B cell (primary cell): Measurements from ENCODE around the gene PSAT1. TPM values are rescaled to one million over a fixed set of nuclear protein-coding genes. Genes with fewer than 3 reads are reported as not detected.
A peak's percentile ranks its signal among the peaks of the same experiment; 100 is the strongest.

Experiments used
- ATAC-seq: fragments of 200-7000 bp; cut with Tn5 transposase; one replicate; pipeline ENCODE4 v1.10.0; 2021; ENCODE audit warnings: low read depth, mild to moderate bottlenecking, moderate number of reproducible peaks, moderate library complexity
- CTCF ChIA-PET: fragments of 350-600 bp; sonication (Branson Sonifier 250); formaldehyde crosslinking; loops from one replicate; lab custom pipeline; 2021; ENCODE audit warnings: antibody characterized with exemption, inconsistent platforms; lab: Charles Lee
- POLR2A ChIA-PET: fragments of 350-600 bp; sonication (Branson Sonifier 250); formaldehyde crosslinking; loops from one replicate; lab custom pipeline; 2021; ENCODE audit warnings: antibody characterized with exemption; lab: Charles Lee
- DNase-seq: peaks from one replicate; pipeline ENCODE4 v3.0.0; 2013
- H2AFZ ChIP-seq: 2 replicates; pipeline ENCODE4 v1.6.1; 2012; ENCODE audit warnings: mild to moderate bottlenecking, low read depth, low read length; ENCODE audit not compliant: insufficient read depth, poor library complexity, severe bottlenecking
- H3K27ac ChIP-seq, 2 donors: 1 replicate in 1 of 2; 2 replicates in 1 of 2; pipeline ENCODE4 v1.5.1; 2012 to 2013; ENCODE audit warnings: low read length in 2 of 2, mild to moderate bottlenecking in 2 of 2, moderate library complexity in 1 of 2
- H3K27me3 ChIP-seq, 4 experiments: fragments of 200-600 bp in 1 of 4; sonication (generic) in 1 of 4; replicated peaks in 1 of 4; 1 replicate in 2 of 4; 2 replicates in 2 of 4; pipeline versions ENCODE4 v1.6.1 to v1.7.0; 2013 to 2016; ENCODE audit warnings: low read length in 3 of 4, mild to moderate bottlenecking in 2 of 4, mixed read lengths in 1 of 4, moderate library complexity in 1 of 4; ENCODE audit not compliant: insufficient read depth in 4 of 4, control insufficient read depth in 3 of 4; ENCODE audit errors: control extremely low read depth in 1 of 4
- H3K36me3 ChIP-seq, 2 experiments: replicated peaks in 1 of 2; 1 replicate in 1 of 2; 2 replicates in 1 of 2; pipeline versions ENCODE4 v1.6.1 to v1.7.1; 2013; ENCODE audit warnings: low read length in 1 of 2; ENCODE audit not compliant: insufficient read depth in 2 of 2, control insufficient read depth in 1 of 2; ENCODE audit errors: control extremely low read depth in 1 of 2, extremely low read depth in 1 of 2
- H3K4me1 ChIP-seq, 2 donors: fragments of 200-600 bp in 1 of 2; sonication (generic) in 1 of 2; 1 replicate in 1 of 2; 2 replicates in 1 of 2; pipeline versions ENCODE4 v1.5.1 to v1.6.1; 2013 to 2017; ENCODE audit warnings: low read length in 2 of 2; ENCODE audit not compliant: control insufficient read depth in 2 of 2, insufficient read depth in 2 of 2
- H3K4me2 ChIP-seq: replicated peaks from 2 replicates; pipeline ENCODE3; 2012; ENCODE audit warnings: mild to moderate bottlenecking, low read depth, low read length; ENCODE audit not compliant: poor library complexity, severe bottlenecking
- H3K4me3 ChIP-seq, 5 experiments: fragments of 200-600 bp in 1 of 5; sonication (generic) in 1 of 5; 1 replicate in 3 of 5; 2 replicates in 2 of 5; pipeline versions ENCODE4 v1.5.1 to v1.7.0; 2011 to 2016; ENCODE audit warnings: low read length in 4 of 5, mild to moderate bottlenecking in 4 of 5, low read depth in 2 of 5, control low read depth in 1 of 5, moderate library complexity in 1 of 5; ENCODE audit not compliant: insufficient read depth in 1 of 5; ENCODE audit errors: control extremely low read depth in 1 of 5, extremely low read depth in 1 of 5
- H3K79me2 ChIP-seq: fragments of 200-600 bp; sonication (generic); one replicate; pipeline ENCODE4 v1.6.0; 2016; ENCODE audit warnings: low read length; ENCODE audit not compliant: control insufficient read depth, insufficient read depth
- H3K9ac ChIP-seq: fragments of 200-600 bp; sonication (generic); 2 replicates; pipeline ENCODE4 v1.6.1; 2017; ENCODE audit warnings: mild to moderate bottlenecking, low read length, moderate library complexity
- H3K9me3 ChIP-seq, 3 donors: one replicate each; pipeline versions ENCODE4 v1.6.1 to v1.7.1; 2013; ENCODE audit warnings: low read length in 2 of 3; ENCODE audit not compliant: control insufficient read depth in 2 of 3, insufficient read depth in 1 of 3; ENCODE audit errors: control extremely low read depth in 1 of 3
- H4K20me1 ChIP-seq: 2 replicates; pipeline ENCODE4 v1.6.0; 2012; ENCODE audit warnings: mild to moderate bottlenecking, low read length; ENCODE audit not compliant: insufficient read depth, control insufficient read depth, poor library complexity, severe bottlenecking
- H3K27ac Mint-ChIP-seq: one replicate; pipeline ENCODE4 v1.8.0; 2021; ENCODE audit warnings: mixed read lengths
- H3K27me3 Mint-ChIP-seq: one replicate; pipeline ENCODE4 v1.8.0; 2021; ENCODE audit warnings: mixed read lengths
- H3K4me1 Mint-ChIP-seq: one replicate; pipeline ENCODE4 v1.8.0; 2021; ENCODE audit warnings: mixed read lengths
- H3K4me3 Mint-ChIP-seq: one replicate; pipeline ENCODE4 v1.8.0; 2021; ENCODE audit warnings: mixed read lengths
- H3K9me3 Mint-ChIP-seq: one replicate; pipeline ENCODE4 v1.8.0; 2022; ENCODE audit warnings: mixed read lengths; ENCODE audit not compliant: insufficient read depth
- CTCF ChIP-seq: fragments of 200-600 bp; IDR thresholded peaks from one replicate; pipeline ENCODE4 v1.8.0; 2022; ENCODE audit warnings: antibody characterized with exemption, mild to moderate bottlenecking
- EZH2 ChIP-seq: IDR thresholded peaks from 2 replicates; pipeline ENCODE4 v1.6.1; 2012; ENCODE audit warnings: borderline replicate concordance, low read depth, mild to moderate bottlenecking, moderate library complexity, low read length; ENCODE audit not compliant: insufficient read depth, poor library complexity, severe bottlenecking
- WGBS: methylation state at CpG from one replicate; pipeline ENCODE4 v1.1.5; 2013; ENCODE audit warnings: missing lambda C conversion rate; ENCODE audit not compliant: insufficient coverage; 5-methylcytosine and 5-hydroxymethylcytosine counted together
- intact Hi-C: fragments of 100-400 bp; cut with micrococcal nuclease; formaldehyde crosslinking; loops from one replicate; pipeline ENCODE4 v1.10.0; 2022
- polyA plus RNA-seq: library from polyadenylated mRNA; depleted of rRNA; stranded (reverse); fragments of >200 nt; gene quantifications from 2 replicates; pipeline ENCODE4 v1.2.3, GENCODE V29; 2012
- total RNA-seq, 2 donors: library from RNA; stranded (reverse); fragments of 120-200 nt in 1 of 2; gene quantifications; 1 replicate in 1 of 2; 2 replicates in 1 of 2; pipeline versions ENCODE4 v1.2.3 to v1.2.4, GENCODE V29; 2013 to 2022

PSAT1 gene
- total and polyA plus RNA-seq, 2 donors (not counting 1 experiment from before 2014, with no cell fraction given), result 0.61 to 5.0 TPM

DNA sequence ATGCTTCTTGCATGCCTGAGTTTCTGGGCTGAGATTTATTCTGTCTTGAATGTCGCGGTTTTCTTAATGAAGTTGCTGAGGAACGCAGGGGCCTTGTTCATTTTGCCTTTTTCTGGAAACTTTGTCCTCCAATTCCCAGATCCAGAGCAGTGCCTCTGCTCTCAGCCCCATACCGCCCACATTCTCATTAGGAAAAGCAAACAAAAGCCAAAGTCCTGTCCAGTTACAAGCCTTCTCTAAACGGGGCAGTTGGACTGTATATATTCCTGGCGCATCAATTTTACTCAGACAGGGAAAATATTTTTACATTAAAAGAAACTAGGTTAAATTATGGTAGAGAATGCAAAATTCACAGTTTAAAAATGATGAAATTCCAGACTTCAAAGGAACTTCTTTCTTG is 1.2 kb upstream of the PSAT1 start:
- Histone ChIP-seq H3K79me2 (no peaks in the 10 kb centered on the region), H2AFZ (peak overlapping the region; percentile 95), H3K27ac (no peak overlapping the region), H3K36me3 (no peaks in the 10 kb centered on the region), H3K9me3 (peaks cover 0 to 4% (median 0%) of the 10 kb centered on the region in 3 donors), H3K4me3 (no peak overlapping the region), H3K4me2 (peak overlapping the region; percentile 95), H3K4me1 (peaks cover 17 to 26% of the 10 kb centered on the region in 2 donors), H3K27me3 (peaks cover 0 to 17% (median 6%) of the 10 kb centered on the region in 4 experiments), H3K9ac (no peak overlapping the region), H4K20me1 (no peaks in the 10 kb centered on the region)
- TF ChIP-seq CTCF, result no peak
- TF ChIP-seq EZH2, result no peak
- DNase-seq (no peak), ATAC-seq (no peak)
- H3K9me3 Mint-ChIP-seq, result no peaks in the 10 kb centered on the region
- ChIA-PET CTCF (no interaction called here), POLR2A (no interaction called here)
- peaks cover 18% of the 10 kb centered on the region for H3K4me1 Mint-ChIP-seq
- H3K4me3 Mint-ChIP-seq, result peak overlapping the region; percentile 87
- intact Hi-C loops, result loop anchor here (5.0 to 10.0 kb wide), 3 partner anchors 1121 to 1901 kb away; partner anchors contain the start of genes RFK, TLE4 and VPS13A
- no peaks in the 10 kb centered on the region for H3K27me3 Mint-ChIP-seq
- WGBS, result 100% methylated on average over 3 of the region's 6 CpGs
- no peak overlapping the region for H3K27ac Mint-ChIP-seq

GRCh38 chr9:78296201-78296892 is 578 bp upstream of the PSAT1 start:
- TF ChIP-seq EZH2 (no peak), CTCF (no peak)
- ChIA-PET POLR2A (interaction anchor here (0.6 kb wide), 1 partner anchor 33 kb away, joined by 3 read pairs; no protein-coding TSS in a partner anchor), CTCF (no interaction called here)
- 13% methylated on average over 26 of the region's 32 CpGs for WGBS
- no peak for ATAC-seq
- no peak overlapping the region for H3K27ac ChIP-seq
- H2AFZ ChIP-seq, result peak overlapping the region; percentile 95
- no peaks in the 10 kb centered on the region for H4K20me1 ChIP-seq
- H3K4me1 ChIP-seq, result peaks cover 17 to 26% of the 10 kb centered on the region in 2 donors
- peak overlapping the region; percentile 71 for H3K9ac ChIP-seq
- Mint-ChIP-seq H3K9me3 (no peaks in the 10 kb centered on the region), H3K27me3 (no peaks in the 10 kb centered on the region), H3K4me1 (peaks cover 18% of the 10 kb centered on the region), H3K4me3 (peak overlapping the region; percentile 87), H3K27ac (peak overlapping the region; percentile 70)
- peak overlapping the region in 4 of 5 experiments; percentile 67 to 77 (median 70) for H3K4me3 ChIP-seq
- peaks cover 0 to 4% (median 0%) of the 10 kb centered on the region in 3 donors for H3K9me3 ChIP-seq
- DNase-seq, result peak; percentile 20
- intact Hi-C loops, result loop anchor here (5.0 to 10.0 kb wide), 3 partner anchors 1122 to 1902 kb away; partner anchors contain the start of genes RFK, TLE4 and VPS13A
- no peaks in the 10 kb centered on the region for H3K36me3 ChIP-seq
- H3K27me3 ChIP-seq, result peaks cover 0 to 17% (median 6%) of the 10 kb centered on the region in 4 experiments
- no peaks in the 10 kb centered on the region for H3K79me2 ChIP-seq
- peak overlapping the region; percentile 95 for H3K4me2 ChIP-seq
